Gastroesophageal sphincter (tissue), 4 donors: ENCODE measurements around the gene FAM83G. TPM values are rescaled to one million over a fixed set of nuclear protein-coding genes. Genes with fewer than 3 reads are reported as not detected.

ENCODE experiments used
- ATAC-seq: fragments of 150-250 bp; one replicate; pipeline ENCODE4 v1.9.1; 2016; ENCODE audit warnings: mild to moderate bottlenecking, moderate library complexity
- H3K27ac ChIP-seq, 4 donors: fragments of 200-600 bp; sonication (generic) in 3 of 4; 1 replicate in 3 of 4; 2 replicates in 1 of 4; pipeline ENCODE4 v1.5.1; 2016 to 2019
- H3K27me3 ChIP-seq: fragments of 200-600 bp; sonication (generic); one replicate; pipeline ENCODE4 v1.5.1; 2019
- H3K36me3 ChIP-seq, 2 donors: fragments of 200-600 bp; sonication (generic); one replicate each; pipeline ENCODE4 v1.5.1; 2019; ENCODE audit warnings: control low read depth in 1 of 2
- H3K4me1 ChIP-seq, 3 donors: fragments of 200-600 bp; sonication (generic); 1 replicate in 2 of 3; 2 replicates in 1 of 3; pipeline ENCODE4 v1.5.1; 2016 to 2019; ENCODE audit warnings: control low read depth in 2 of 3
- H3K4me3 ChIP-seq, 2 donors: fragments of 200-600 bp; sonication (generic); one replicate each; pipeline ENCODE4 v1.5.1; 2019; ENCODE audit warnings: mild to moderate bottlenecking in 1 of 2, moderate library complexity in 1 of 2
- H3K9me3 ChIP-seq, 3 donors: fragments of 200-600 bp; sonication (generic); one replicate each; pipeline ENCODE4 v1.5.1; 2017 to 2019; ENCODE audit warnings: control low read depth in 2 of 3
- CTCF ChIP-seq, 4 experiments: fragments of 200-600 bp in 2 of 4; fragments of 450-650 bp in 2 of 4; sonication (generic) in 1 of 4; IDR thresholded peaks; one replicate each; pipeline ENCODE4 v1.5.1; 2017 to 2019; ENCODE audit warnings: antibody characterized with exemption in 4 of 4, mild to moderate bottlenecking in 2 of 4, moderate library complexity in 2 of 4
- EP300 ChIP-seq: sonication (generic); formaldehyde crosslinking; IDR thresholded peaks from one replicate; pipeline ENCODE4 v1.6.1; 2017; ENCODE audit warnings: antibody characterized with exemption, mild to moderate bottlenecking
- POLR2A ChIP-seq, 2 donors: fragments of 450-650 bp; IDR thresholded peaks; one replicate each; pipeline ENCODE4 v1.6.1; 2017; ENCODE audit warnings: antibody characterized with exemption in 2 of 2, mild to moderate bottlenecking in 2 of 2, moderate library complexity in 1 of 2
- POLR2AphosphoS5 ChIP-seq: sonication (generic); formaldehyde crosslinking; IDR thresholded peaks from one replicate; pipeline ENCODE4 v1.6.1; 2017; ENCODE audit warnings: antibody characterized with exemption
- WGBS, 2 donors: methylation state at CpG; one replicate each; pipeline ENCODE4 v1.1.5; 2018; ENCODE audit warnings: low coverage in 1 of 2; 5-methylcytosine and 5-hydroxymethylcytosine counted together
- total RNA-seq, 4 donors: library from RNA; depleted of rRNA; stranded (reverse); fragments of >200 nt; gene quantifications; one replicate each; pipeline ENCODE4 v1.1.0, GENCODE V29; 2016

FAM83G gene
- total RNA-seq, 4 donors from 2014 or later: 6.7 to 17.9 (median 11.7) TPM

GRCh38 chr17:19017401-19017800, 12.8 kb upstream of the FAM83G start:
- Histone ChIP-seq H3K4me1 (no peaks in the 10 kb centered on the region), H3K36me3 (no peaks in the 10 kb centered on the region), H3K4me3 (no peak overlapping the region), H3K27ac (no peak overlapping the region), H3K27me3 (peaks cover 10% of the 10 kb centered on the region), H3K9me3 (no peaks in the 10 kb centered on the region)
- WGBS, 2 donors: no CpG with 5 or more reads among the region's 12 CpGs
- no peak for TF ChIP-seq EP300
- TF ChIP-seq CTCF (IDR thresholded peaks at IDR 0.05): no peak
- no peak for TF ChIP-seq POLR2A (IDR thresholded peaks at IDR 0.05)
- TF ChIP-seq POLR2AphosphoS5: no peak
- ATAC-seq: no peak

- H3K27ac ChIP-seq: no peak overlapping the region
- no peaks in the 10 kb centered on the region for H3K36me3 ChIP-seq
- TF ChIP-seq CTCF (IDR thresholded peaks at IDR 0.05): no peak
- TF ChIP-seq EP300: no peak
- ATAC-seq: no peak
- peaks cover 10% of the 10 kb centered on the region for H3K27me3 ChIP-seq
- 60% methylated on average over 1 of the region's 7 CpGs; no CpG with 5 or more reads in 1 of the 2 donors for WGBS, 2 donors
- no peak overlapping the region for H3K4me3 ChIP-seq
- H3K9me3 ChIP-seq: no peaks in the 10 kb centered on the region
- no peaks in the 10 kb centered on the region for H3K4me1 ChIP-seq
Observed at GRCh38 chr17:19016881-19017280, 12.3 kb upstream of the FAM83G start.

- Histone ChIP-seq H3K27me3 (peaks cover 10% of the 10 kb centered on the region), H3K4me1 (no peaks in the 10 kb centered on the region), H3K27ac (no peak overlapping the region), H3K9me3 (no peaks in the 10 kb centered on the region), H3K36me3 (no peaks in the 10 kb centered on the region), H3K4me3 (no peak overlapping the region)
- TF ChIP-seq CTCF (IDR thresholded peaks at IDR 0.05): no peak
- no peak for ATAC-seq
- WGBS, 2 donors: 73 to 100% methylated on average over 1 to 3 of the region's 8 CpGs
Observed at GRCh38 chr17:19016297-19016696, 11.7 kb upstream of the FAM83G start.

- H3K4me1 ChIP-seq: no peaks in the 10 kb centered on the region
- no peak for TF ChIP-seq POLR2AphosphoS5
- TF ChIP-seq POLR2A (IDR thresholded peaks at IDR 0.05): no peak
- no peak for TF ChIP-seq EP300
- no peak for TF ChIP-seq CTCF (IDR thresholded peaks at IDR 0.05)
- 78 to 86% methylated on average over 2 to 5 of the region's 7 CpGs for WGBS, 2 donors
- no peak overlapping the region for H3K4me3 ChIP-seq
- H3K36me3 ChIP-seq: no peaks in the 10 kb centered on the region
- ATAC-seq: no peak
- H3K27me3 ChIP-seq: peaks cover 10% of the 10 kb centered on the region
- no peak overlapping the region for H3K27ac ChIP-seq
- no peaks in the 10 kb centered on the region for H3K9me3 ChIP-seq
Observed at GRCh38 chr17:19015428-19015827, 10.9 kb upstream of the FAM83G start.

- H3K4me1 ChIP-seq: no peaks in the 10 kb centered on the region
- WGBS, 2 donors: 57 to 71% methylated on average over 5 to 7 of the region's 29 CpGs
- H3K36me3 ChIP-seq: no peaks in the 10 kb centered on the region
- H3K27me3 ChIP-seq: peaks cover 10% of the 10 kb centered on the region
- no peak for ATAC-seq
- no peak overlapping the region for H3K4me3 ChIP-seq
- H3K27ac ChIP-seq: no peak overlapping the region
- TF ChIP-seq POLR2AphosphoS5 (no peak), POLR2A (IDR thresholded peaks at IDR 0.05) (no peak), CTCF (IDR thresholded peaks at IDR 0.05) (no peak), EP300 (no peak)
- H3K9me3 ChIP-seq: no peaks in the 10 kb centered on the region
Observed at GRCh38 chr17:19014628-19015215, 10.2 kb upstream of the FAM83G start.
